Measurements from ENCODE around the gene HS3ST6.
"Not testable (repeated sequence)": the region's sequence is repeated elsewhere in the genome, so short reads cannot be mapped to it uniquely, and the experiment has no call there.

The HS3ST6 gene

GRCh38 chr16:1924095-1924494, 5.9 kb upstream of the HS3ST6 start:
- no peak for DNase-seq

GRCh38 chr16:1923299-1924034, 5.3 kb upstream of the HS3ST6 start:
- no peak for DNase-seq

- DNase-seq = no peak
Observed at GRCh38 chr16:1922357-1922756, 4.1 kb upstream of the HS3ST6 start.

- DNase-seq = no peak
Observed at GRCh38 chr16:1920727-1921171, 2.5 kb upstream of the HS3ST6 start.

- not testable (repeated sequence) for DNase-seq
Observed at GRCh38 chr16:1920122-1920521, 1.9 kb upstream of the HS3ST6 start.

GRCh38 chr16:1919327-1919998, 1.2 kb upstream of the HS3ST6 start:
- no peak for DNase-seq

- no peak for DNase-seq
Observed at GRCh38 chr16:1917665-1918350, 407 bp downstream of the HS3ST6 start.

GRCh38 chr16:1917056-1917664, 1.1 kb downstream of the HS3ST6 start:
- DNase-seq = no peak

- no peak for DNase-seq
Observed at GRCh38 chr16:1916640-1916990, 1.6 kb downstream of the HS3ST6 start.

GRCh38 chr16:1915732-1916639, 2.2 kb downstream of the HS3ST6 start:
- no peak for DNase-seq

- no peak for DNase-seq
Observed at GRCh38 chr16:1914988-1915387, 3.2 kb downstream of the HS3ST6 start.

- DNase-seq = no peak
Observed at GRCh38 chr16:1914084-1914608, 4.1 kb downstream of the HS3ST6 start.

- no peak for DNase-seq
Observed at GRCh38 chr16:1913327-1914083, 4.7 kb downstream of the HS3ST6 start.

- no peak for DNase-seq
Observed at GRCh38 chr16:1912215-1912543, 6.0 kb downstream of the HS3ST6 start.

- no peak for DNase-seq
Observed at GRCh38 chr16:1911467-1912214, 6.6 kb downstream of the HS3ST6 start.

- DNase-seq = no peak
Observed at GRCh38 chr16:1909561-1910231, 8.5 kb downstream of the HS3ST6 start.

- no peak for DNase-seq
Observed at GRCh38 chr16:1908983-1909382, 9.2 kb downstream of the HS3ST6 start.

- DNase-seq = no peak
Observed at GRCh38 chr16:1908184-1908583, 10.0 kb downstream of the HS3ST6 start.

- DNase-seq = no peak
Observed at GRCh38 chr16:1907226-1907860, 10.9 kb downstream of the HS3ST6 start.

- DNase-seq = no peak
Observed at GRCh38 chr16:1906846-1907165, 11.4 kb downstream of the HS3ST6 start.
